ENCODE results near the gene HTT. TPM values are rescaled to one million over a fixed set of nuclear protein-coding genes. Genes with fewer than 3 reads are reported as not detected.

Gene HTT
- total RNA-seq, 1 donor from 2014 or later = 25.9 TPM

GRCh38 chr4:3112201-3112600 is 37.7 kb downstream of the HTT start:
- DNase-seq (no peak), ATAC-seq (peak; percentile 49)
- intact Hi-C loops (cut with micrococcal nuclease) = no loop called here

- intact Hi-C loops (cut with micrococcal nuclease) = no loop called here
- DNase-seq (no peak), ATAC-seq (peak; percentile 31)
These were observed 38.4 kb downstream of the HTT start for GRCh38 chr4:3112609-3113469.

- ATAC-seq = no peak
- DNase-seq = no peak
- intact Hi-C loops (cut with micrococcal nuclease) = no loop called here
These were observed 39.9 kb downstream of the HTT start for GRCh38 chr4:3114377-3114776.

DNA sequence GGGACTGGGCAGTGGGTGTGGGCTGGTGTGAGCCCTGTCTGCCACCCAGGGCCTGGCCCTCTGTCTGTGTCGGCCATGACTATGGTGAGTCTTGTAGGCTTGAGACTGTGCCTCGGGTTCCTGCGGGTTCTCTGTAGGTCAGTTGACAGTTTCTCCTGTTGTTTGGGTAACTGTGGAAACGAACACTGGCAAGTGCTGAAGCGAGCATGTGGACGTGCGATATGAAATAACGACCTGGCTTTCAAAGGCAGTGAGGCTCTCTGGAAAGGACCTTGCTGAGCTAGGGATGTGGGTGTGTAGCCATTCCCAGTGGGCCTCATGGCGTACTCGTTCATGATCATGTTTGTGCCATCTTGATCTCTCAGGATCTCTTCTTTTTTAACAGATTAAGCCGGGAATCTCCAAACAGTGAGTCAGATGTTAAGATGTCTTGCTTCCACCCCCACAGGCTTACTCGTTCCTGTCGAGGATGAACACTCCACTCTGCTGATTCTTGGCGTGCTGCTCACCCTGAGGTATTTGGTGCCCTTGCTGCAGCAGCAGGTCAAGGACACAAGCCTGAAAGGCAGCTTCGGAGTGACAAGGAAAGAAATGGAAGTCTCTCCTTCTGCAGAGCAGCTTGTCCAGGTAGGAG is 41.3 kb downstream of the HTT start:
- DNase-seq = no peak
- intact Hi-C loops (cut with micrococcal nuclease) = no loop called here
- ATAC-seq = peak; percentile 51

- intact Hi-C loops (cut with micrococcal nuclease) = no loop called here
- DNase-seq (no peak), ATAC-seq (peak; percentile 33)
These were observed 42.5 kb downstream of the HTT start for GRCh38 chr4:3116955-3117354.

DNA sequence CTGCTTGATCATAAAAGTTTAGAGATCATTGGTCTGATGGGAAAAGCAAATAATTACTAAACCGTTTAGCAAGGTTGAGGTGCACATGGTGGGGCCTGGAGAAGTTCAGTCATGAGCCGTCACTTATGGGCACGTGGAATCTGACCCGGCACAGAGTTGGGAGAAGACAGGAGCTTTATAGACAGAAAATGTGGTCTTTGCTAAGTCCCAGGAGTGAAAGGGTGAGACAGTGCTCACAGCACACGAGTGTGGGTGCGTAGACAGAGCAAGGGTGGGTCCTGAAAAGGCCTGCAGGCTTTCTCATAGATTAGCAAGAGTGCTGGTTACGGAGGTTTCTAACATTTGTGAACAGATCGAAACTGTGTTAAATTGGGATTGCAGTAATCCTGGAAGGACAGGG is 43.8 kb downstream of the HTT start:
- ATAC-seq = no peak
- intact Hi-C loops (cut with micrococcal nuclease) = no loop called here
- no peak for DNase-seq

DNA sequence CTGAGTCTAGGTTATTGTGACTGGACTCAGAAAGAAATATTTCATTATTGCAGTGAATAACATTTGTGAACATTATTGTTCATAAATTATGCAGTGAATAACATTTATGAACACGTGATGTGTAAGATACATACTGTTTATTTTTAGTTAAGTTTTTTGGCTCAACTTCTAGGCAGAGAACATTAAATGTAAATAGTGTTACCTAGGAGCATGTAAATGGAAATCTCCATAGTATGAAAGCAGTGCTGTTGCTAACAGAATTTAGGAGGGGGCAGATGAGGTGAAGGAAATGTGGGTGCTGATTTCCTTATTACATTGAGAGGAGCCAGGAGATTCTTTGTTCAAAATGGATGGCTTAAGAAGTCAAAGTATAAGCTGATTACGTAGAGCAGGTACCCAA is 45.0 kb downstream of the HTT start:
- DNase-seq (no peak), ATAC-seq (no peak)
- intact Hi-C loops (cut with micrococcal nuclease) = no loop called here

- DNase-seq (no peak), ATAC-seq (no peak)
- intact Hi-C loops (cut with micrococcal nuclease) = no loop called here
These were observed 46.6 kb downstream of the HTT start for GRCh38 chr4:3121110-3121509.

- intact Hi-C loops (cut with micrococcal nuclease) = no loop called here
- DNase-seq = no peak
- ATAC-seq = no peak
These were observed 47.1 kb downstream of the HTT start for GRCh38 chr4:3121596-3121995.

DNA sequence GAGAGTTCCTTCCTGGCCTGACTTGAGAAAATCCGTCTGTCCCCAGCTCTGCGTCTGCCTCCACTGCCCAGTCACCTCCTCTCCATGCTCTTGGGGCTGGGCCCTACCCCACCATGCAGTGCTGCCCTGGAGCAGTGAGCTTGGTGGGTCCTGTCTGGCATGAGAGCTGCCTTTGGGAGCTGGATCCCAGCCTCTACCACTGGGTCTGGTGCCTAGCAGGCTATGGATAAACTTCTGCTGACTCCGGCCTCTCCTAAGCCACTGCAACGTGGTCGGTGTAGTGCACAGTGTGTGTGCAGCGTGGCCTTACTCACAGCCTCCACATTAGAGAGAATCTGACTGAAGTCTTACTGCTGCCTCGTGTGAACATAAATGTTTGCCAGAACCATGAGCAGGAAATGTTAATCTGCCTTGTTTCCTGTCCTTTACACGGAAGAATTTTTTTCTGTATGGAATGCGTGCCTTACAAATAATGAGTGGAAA is 47.6 kb downstream of the HTT start:
- DNase-seq (no peak), ATAC-seq (peak; percentile 71)
- intact Hi-C loops (cut with micrococcal nuclease) = no loop called here

DNA sequence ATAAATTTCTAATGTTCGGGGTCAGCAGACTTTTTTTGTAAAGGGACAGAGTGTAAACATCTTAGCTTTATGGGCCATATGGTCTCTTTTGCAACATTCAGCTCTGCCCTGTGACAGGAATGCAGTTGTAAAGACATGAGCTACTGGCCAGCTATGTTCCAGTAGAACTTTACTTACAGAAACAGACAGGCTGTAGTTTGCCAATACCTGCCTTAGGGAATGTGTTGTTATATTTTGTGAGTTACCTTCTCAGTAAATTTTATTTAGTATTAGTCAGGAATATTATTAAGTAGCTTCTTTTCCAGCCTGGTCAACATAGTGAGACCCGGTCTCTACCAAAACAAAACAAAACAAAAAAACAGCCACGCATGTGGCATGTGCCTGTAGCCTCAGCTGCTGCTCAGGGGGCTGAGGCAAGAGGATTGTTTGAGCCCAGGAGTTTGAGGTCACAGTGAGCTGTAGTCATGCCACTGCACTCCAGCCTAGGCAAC is 48.7 kb downstream of the HTT start:
- ATAC-seq (peak; percentile 72), DNase-seq (no peak)
- intact Hi-C loops (cut with micrococcal nuclease) = no loop called here

DNA sequence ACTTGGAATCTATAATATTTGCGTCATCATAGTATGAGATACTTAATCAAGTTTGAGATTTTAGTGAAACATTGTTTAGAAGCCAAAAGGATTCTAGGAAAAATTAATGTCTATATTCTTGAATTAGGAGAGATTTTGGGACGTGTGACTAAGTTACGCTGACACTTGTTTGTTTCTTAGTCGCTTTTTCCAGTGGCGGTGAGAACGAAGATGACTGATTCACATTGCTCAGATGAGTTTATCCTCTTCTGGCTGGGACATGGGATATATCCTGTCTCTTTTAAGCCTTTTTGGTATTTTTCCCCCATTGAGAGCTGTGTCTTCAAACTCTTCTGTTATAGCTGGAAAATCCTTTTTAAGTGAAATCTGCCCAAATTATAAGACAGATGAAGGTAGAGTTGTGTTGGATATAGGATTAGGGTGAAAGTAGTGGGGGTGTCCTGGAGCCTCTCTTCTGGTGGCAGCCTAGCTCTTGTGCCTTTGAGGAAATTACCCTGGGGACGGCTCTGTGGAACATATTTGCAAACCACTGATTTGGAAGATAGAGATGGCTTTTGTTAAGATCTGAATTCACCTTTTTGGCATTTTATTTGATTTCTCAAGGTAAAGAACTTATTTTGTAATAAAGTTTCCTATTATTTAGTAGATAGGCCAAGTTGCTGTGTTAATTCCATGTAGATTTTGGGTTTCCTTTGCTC is 49.7 kb downstream of the HTT start:
- DNase-seq (no peak), ATAC-seq (no peak)
- intact Hi-C loops (cut with micrococcal nuclease) = no loop called here

GRCh38 chr4:3127112-3127511 is 52.6 kb downstream of the HTT start:
- ATAC-seq (no peak), DNase-seq (no peak)
- intact Hi-C loops (cut with micrococcal nuclease) = no loop called here

- intact Hi-C loops (cut with micrococcal nuclease) = no loop called here
- DNase-seq (no peak), ATAC-seq (no peak)
These were observed 53.6 kb downstream of the HTT start for GRCh38 chr4:3128058-3128457.

DNA sequence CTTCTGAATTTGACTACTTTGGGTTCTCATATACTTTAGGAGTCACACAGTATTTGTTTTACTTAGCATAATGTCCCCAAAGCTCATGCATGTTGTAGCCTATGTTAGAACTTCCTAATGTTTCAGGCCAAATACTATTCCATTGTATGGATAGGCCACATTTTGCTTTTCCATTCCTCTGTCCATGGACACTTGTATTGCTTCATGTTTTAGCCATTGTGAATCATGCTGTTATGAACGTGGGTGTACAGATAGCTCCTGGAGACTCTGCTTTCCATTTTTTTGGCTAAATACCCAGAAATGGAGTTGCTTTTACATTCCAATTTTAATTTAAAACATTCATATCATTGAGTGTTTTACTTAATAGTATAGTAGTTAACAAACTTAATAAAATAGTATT is 54.5 kb downstream of the HTT start:
- intact Hi-C loops (cut with micrococcal nuclease) = no loop called here
- no peak for ATAC-seq
- DNase-seq = no peak

DNA sequence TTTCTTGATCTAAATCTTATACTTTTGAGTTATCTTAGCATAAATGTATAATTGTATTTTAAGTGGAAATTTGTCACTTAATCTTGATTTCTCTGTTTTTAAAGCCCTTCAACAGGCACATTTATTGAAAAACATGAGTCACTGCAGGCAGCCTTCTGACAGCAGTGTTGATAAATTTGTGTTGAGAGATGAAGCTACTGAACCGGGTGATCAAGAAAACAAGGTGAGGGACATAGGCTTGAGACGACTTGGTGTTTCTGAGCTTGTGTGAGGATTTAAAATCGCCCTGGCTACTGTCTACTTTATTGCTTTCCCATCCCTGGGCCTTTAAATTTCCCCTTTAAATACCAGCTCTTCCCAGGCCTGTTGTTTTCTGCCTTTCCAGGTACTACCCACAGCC is 55.7 kb downstream of the HTT start:
- no peak for DNase-seq
- intact Hi-C loops (cut with micrococcal nuclease) = no loop called here
- no peak for ATAC-seq

DNA sequence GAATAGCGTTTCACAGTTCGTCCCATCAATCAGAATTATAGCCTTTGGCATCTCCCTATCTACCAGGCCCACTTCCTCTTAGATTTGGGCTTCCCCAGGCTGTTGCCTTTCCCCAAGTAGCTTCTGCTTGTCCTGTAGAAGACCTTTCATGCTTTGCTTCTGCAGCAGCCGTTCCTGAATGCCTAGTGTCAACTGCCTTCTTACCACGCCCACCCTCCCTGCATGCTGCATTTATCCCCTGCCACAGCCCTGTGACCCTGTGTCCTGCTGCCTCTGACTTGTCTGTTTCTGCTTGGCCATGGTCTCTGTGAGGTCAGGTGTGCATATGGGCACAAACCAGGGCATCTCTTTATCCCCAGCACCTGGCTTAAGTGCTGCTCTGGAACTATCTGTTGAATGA is 56.3 kb downstream of the HTT start:
- ATAC-seq (no peak), DNase-seq (no peak)
- intact Hi-C loops (cut with micrococcal nuclease) = no loop called here

DNA sequence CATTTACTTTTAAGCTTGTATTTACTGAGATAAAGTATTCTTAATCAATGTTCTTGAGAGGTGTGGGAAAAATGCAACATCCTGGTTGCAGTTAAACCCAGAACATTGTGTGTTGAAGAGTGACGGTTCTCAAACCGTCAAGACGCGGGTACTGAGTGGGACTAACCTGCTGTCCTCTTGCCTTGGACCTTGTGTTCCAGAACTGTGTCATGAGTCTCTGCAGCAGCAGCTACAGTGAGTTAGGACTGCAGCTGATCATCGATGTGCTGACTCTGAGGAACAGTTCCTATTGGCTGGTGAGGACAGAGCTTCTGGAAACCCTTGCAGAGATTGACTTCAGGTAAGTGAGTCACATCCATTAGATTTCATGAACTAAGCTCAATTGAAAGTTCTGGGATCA is 59.7 kb downstream of the HTT start:
- intact Hi-C loops (cut with micrococcal nuclease) = no loop called here
- DNase-seq (no peak), ATAC-seq (no peak)

DNA sequence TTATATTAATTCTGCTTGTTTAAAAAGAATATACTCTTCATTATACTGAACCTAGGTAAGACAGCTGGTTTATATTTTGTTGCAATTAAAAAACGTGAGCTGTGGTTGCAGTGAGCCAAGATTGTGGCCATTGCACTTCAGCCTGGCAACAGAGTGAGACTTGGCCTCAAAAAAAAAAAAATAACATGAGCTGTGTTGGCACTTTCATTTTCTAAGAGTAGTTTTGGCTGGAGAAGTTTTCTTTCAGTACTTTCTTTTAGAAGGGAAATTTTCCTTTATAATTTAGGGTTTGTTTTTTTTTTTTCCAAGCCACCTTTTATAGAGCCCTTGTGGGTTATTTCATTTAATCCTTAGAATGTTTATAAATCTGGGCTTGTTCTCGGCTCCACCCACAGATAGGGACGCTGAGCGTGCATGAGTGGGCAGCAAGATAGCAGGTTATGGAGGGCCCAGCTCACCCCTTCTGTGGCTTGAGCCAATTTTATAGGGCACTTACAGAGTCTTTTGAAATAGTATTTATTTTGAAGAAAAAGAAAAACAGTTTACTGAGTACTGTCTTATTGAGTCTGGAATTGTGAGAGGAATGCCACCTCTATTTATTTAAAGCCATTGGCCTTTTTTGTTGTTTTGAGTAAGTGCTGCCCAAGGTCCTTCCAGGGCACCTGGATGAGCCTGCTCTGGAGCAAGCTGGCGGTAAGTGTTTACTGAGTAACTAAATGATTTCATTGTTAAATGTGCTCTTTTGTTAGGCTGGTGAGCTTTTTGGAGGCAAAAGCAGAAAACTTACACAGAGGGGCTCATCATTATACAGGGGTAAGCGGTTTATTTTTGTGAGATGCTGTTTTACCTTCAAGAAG is 60.9 kb downstream of the HTT start:
- intact Hi-C loops (cut with micrococcal nuclease) = no loop called here
- no peak for DNase-seq
- no peak for ATAC-seq

All from left ventricle myocardium superior (tissue), 1 donor.